HPDE6-E6E7 (cell line): ENCODE data around the gene ROBO3.

ENCODE experiments used
- DNase-seq: peaks from one replicate; pipeline ENCODE4 v3.0.0; 2011; ENCODE audit warnings: missing footprints; ENCODE audit errors: extremely low spot score

Gene ROBO3

DNA sequence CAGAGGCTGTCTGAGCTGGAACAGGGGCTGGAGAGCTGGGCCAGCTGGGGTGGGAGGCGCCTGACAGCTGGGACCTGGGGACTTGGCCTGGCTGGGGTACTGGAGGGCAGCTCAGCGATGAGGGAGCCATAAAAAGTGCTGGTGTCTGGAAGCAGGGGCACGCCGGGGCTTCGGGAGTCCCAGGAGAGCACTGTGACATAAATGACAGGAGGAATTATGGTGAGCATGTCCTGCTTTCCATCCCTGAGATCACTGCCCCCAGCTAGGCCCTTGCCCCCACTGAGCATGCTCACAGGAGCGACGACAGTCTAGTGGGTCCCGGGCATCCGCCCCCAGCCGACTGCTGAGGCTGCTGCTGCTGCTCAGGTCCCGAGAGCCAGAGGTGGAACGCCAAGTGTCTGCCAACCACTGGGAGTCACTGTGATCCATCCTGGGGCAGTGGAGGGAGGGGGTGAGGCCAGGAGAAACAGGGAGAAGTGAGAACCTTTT is 26.2 kb downstream of the ROBO3 start:
- no peak for DNase-seq

- no peak for DNase-seq
Observed at GRCh38 chr11:124892146-124892545, 26.9 kb downstream of the ROBO3 start.

DNA sequence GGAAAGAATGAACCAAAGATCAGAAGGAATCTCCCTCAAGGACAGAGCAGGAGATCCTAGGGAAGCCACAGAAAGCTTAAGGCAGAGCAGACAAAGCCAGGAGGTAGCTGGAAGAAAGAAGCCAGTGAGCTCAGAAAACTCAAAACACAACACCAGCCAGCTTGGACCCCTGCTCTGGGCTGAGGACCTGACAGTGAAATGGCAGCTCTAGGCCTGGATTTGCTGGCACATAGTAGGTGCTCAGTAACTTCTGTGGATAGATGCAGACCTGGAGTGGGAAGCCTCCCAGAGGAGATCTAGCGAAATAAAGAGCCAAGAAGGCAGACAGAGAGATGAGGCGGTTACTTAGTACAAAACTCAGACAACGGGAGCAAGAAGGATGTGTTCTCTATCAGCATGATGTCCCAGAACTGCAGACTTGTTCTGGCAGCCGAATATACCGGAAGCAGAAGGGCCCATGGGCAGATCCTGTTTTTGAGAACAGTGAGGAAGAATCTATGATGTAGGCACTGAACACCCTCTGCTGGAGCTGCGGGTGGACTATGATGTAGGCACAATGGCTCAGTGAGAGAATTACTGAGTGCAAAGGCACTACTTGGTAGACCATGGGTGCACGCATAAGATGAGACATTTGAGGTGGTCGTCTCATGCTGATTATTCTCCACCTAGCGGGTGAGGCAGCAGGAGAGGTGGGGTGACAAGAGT is 27.7 kb downstream of the ROBO3 start:
- no peak for DNase-seq

GRCh38 chr11:124893781-124894401 is 28.7 kb downstream of the ROBO3 start:
- no peak for DNase-seq

DNA sequence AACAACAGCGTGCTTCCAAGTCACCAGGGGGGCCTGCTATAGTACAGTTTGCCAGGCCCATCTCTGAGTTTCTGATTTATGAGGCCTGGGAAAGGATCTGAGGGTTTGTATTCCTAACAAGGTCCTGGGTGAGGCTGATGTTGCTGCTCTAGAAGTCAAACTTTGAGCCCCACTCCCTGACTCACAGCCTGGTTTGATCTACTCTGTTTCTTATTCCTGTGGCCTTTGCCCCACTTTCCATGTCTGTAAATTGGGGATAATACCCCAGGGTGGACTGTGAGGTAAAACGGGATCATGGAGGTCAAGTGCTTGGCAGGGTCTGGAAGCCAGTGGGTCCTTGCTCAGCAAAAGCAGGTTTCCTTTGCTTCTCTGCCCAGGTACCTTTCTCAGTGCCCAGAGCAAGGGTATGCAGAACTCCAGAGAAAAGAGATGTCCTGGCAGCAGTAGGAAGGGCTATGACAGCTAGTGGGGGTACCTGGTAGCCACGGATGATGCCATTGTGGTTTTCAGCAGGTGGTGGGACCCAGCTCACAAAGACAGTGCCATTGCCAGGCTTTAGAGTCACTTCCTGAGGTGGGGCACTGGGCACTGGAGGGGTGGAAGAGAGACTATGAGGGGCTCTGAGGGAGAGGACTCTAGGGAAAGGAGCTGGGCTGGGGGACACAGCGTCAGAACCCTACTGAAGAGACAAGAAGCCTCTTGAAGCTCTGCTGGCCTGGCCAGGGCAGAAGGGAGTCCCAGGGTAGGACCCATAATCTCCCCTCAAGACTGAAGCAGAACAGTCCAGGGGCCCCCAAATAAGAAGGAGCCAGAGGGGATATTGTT is 29.6 kb downstream of the ROBO3 start:
- no peak for DNase-seq

GRCh38 chr11:124895471-124895971 is 30.3 kb downstream of the ROBO3 start:
- no peak for DNase-seq

DNA sequence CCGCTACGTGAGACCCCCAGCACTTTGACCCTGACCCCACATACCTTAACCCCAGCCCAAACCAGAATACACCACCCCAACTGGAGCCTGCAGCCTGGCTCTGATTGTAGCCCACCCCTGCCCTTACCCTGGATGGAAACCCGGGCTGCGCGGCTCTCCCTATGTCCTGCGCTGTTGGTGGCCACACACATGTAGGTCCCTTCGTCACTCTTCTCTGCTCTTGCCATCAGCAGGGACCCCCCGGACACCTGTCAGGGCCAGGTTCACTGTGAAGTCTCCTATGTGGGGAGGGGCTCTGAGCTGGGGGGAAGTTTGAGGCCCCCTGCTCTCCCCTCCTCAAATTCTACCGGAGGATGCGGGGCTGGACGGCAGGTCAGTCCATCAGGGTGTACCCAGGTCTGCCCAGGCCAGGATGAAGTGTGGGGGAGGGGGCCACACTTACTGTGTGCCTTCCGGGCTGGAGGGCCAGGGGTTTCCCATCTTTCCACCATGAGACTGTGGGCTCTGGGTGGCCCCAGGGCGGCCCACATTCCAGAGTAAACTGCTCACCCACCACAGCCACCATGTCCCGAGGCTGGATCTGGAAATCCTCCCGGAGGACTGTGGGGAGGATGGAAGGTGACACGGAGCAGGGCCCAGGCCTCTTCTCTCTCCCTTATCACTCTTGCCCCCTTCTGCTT is 31.0 kb downstream of the ROBO3 start:
- no peak for DNase-seq

DNA sequence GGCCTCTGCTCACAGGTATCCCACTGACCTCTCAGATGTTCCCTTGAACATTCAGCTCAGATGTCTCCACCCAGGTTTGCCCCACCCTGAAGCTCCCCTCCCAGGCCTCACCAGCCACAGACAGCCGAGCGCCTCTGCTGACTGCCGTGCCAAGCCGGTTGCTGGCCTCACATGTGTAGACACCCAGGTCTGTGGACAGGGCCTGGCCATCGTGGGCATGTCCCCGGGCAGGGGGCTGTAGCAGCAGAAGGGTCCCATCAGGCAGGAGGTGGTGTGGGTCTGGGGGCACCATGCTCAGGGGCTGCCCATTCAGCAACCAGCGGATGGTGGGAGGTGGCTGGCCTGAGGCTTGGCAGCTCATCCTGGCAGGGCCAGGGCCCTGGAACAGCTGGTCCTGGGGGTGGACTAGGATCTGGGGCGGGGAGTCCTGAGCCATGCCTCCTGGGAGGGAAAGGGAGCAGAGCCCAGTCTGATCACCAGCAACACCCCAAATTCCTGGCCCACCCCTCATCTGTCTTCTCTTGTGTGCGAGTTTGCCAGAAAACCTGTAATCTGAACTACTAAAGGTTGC is 31.7 kb downstream of the ROBO3 start:
- DNase-seq, result no peak

DNA sequence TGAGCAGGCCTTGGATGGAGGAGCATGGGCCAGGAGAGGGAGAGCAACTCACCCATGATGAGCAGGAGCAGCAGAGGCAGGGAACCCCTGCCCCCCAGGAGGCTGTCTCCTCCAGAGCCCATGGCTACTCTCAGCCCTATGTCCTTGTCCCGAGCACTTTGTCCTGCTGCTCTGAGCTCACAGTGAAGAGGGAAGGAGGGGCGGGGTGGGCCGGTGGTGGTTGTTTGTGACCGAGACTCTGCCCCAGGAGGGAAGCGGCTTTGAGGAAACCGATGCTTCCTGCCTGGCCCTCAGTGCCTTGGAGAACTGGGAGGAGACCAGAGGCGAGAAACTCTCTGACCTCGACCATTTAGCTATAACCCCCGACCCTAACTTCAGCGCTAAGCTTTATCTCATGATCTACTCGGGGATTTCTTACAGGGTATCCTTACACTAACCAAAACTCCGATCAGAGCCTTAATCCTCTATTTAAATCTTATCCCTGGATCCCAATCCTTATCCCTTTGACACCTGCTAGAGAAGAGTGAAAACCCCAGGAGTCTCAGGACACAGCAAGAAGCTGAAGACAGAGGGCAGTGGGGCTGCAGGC is 32.5 kb downstream of the ROBO3 start, which contains the start of gene ROBO4:
ROBO4 (minus strand) TSS at position 192 of the 589 bp plus-strand sequence; CDS start at position 122, 70 bp downstream.
- DNase-seq, result no peak

- DNase-seq, result peak; percentile 75
Observed at GRCh38 chr11:124898263-124898680, 33.0 kb downstream of the ROBO3 start.

DNA sequence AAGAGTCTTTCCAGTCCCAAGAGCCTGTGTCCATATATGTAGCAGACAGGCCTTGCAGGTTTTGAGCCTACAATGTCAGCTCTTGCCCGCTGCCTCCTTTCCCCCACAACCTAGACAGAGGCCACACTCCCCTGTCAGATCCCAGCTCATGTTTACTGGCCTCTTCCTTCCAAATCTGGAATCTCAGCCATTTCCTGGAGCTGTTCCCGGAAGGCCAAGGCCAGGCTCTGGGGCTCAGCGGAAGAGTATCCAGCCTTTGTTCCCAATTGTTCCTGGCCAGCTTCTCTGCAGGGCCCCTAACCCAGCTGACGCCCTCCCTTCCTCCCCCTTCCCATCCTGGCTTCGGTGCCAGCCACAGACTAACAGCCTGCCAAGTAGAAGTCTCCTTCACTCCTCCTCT is 33.5 kb downstream of the ROBO3 start:
- no peak for DNase-seq

DNA sequence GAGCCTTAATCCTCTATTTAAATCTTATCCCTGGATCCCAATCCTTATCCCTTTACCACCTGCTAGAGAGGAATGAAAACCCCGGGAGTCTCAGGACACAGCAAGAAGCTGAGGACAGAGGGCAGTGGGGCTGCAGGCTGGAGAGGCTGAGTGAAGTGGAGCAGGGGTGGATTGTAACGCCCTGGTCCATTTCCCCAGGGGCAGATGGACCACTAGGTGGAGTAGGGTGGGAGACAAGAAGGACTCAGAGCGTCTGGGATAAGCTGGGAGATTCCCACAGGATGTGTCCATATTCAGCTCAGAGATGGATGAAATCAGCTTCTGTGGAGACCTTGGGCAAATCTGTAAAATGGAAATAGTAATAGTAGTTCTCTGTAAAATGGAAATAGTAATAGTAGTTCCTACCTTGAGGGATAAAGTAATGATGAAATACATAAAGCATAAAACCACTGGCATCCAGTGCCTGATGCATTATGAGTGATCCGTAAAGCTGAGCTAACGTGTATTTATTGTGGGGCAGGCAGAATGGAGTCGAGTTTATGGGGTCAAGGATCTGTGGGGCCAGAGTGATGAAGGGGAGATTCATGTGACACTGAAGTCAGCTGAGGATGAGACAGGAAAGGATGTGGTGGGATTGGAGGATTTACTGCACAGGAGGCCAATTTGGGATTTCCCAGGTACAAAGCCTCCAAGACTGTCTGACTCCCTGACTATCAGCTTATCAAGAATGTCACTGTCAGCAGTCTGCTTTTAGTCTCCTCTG is 34.3 kb downstream of the ROBO3 start:
- DNase-seq, result no peak

DNA sequence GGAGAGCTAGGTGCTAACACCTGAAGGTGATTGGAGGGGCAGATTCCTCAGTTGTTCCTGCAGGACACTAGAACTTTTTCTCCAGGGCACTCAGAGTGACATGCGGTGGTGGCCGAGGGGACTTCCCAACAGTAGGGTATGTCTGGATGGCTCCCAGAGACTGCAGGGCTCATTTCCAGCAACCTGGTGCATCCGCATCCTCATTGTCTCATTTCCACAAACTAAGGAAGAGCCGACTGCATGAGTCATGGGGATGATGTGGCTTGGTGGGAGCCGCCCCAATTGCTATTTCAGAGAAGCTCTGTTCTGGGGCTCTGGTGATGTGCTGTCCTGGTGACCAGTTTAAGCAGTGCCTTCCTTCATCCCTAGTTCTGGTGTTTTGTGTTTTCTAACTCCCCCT is 35.2 kb downstream of the ROBO3 start:
- peak; percentile 83 for DNase-seq

DNA sequence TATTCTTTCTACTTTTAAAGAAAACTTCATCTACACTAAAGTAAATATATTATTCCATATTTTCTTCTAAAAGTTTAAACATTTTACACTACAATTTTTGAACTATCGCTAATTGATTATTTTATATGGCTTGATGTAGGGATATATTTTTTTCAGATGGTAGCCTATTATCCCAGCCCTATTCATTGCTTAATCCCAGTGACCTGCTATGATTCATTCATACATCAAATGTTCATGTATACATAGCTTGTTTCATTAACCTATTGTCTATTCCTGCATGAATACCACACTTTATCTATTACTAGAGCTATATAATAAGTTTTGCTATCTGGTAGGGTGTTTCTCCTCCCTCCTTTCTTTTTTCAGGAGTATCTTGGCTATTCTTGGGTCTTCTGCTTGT is 37.4 kb downstream of the ROBO3 start:
- peak; percentile 58 for DNase-seq

DNA sequence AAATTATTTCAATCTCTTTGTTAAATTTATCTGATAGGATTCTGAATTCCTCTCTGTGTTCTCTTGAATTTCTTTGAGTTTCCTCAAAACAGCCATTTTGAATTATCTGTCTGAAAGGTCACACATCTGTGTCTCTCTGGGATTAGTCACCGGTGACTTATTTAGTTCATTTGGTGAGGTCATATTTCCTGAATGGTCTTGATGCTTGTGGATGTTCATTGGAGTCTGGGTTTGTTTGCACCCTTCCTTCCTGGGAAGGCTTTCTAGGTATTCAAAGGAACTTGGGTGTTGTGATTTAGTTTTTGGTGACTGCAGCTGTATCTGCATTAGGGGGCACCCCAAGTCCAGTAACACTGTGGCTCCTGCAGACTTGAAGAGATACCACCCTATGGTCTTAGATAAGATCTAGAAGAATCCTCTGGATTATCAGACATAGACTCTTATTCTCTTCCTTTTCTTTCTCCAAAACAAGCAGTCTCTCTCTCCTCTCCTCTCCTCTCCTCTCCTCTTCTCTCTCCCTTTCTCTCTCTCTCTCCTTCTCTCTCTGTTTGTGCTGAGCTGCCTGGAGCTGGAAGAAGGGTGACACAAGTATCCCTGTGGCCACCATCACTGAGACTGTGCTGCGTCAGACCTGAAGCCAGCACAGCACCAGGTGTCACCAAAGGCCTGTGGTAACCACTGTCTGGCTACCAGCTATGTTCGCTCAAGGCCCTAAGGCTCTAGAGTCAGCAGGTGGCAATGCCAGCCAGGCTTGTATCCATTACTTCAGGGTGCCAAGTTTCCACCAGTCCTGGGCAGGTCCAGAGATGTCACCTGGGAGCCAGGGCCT is 50.5 kb downstream of the ROBO3 start:
- DNase-seq, result no peak

DNA sequence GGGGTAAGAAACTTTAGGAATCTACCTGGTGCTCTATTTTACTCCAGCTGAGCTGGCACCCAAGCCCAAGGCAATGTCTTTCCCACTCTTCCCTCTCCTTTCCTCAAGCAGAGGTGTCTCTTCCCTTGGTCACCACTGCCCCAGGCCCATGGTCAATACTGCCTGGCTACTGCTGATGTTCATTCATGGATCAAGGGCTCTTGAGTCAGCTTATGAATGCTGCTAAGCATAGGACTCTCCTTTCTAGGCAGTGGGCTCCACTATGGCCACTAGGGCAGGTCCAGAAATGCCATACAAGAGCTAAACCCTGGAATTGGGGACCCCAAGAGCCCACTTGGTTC is 51.1 kb downstream of the ROBO3 start:
- no peak for DNase-seq

DNA sequence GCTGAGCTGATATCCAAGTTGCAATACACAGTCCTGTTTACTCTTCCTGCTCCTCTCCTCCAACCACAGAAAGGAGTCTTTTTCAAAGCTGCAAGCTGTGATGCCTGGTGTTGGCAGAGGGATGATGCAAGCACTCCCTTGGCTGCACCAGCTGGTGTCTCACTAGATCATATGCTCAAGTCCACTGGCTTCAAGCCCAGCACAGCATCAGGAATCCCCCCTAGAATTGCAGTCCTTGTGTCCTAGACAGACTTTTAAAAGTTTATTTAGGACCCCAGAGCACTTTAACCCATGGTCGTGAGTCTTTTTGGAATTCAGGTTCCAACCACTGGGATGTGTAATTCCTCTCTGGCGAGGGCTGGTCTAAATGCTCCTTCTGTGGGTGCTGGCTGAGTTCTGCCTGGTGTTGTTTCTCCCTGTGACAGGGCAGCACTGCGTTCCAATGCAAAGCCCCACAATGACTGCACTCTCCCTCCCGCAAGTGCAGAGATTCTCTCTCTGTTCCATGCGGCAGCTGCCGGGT is 51.9 kb downstream of the ROBO3 start:
- no peak for DNase-seq

GRCh38 chr11:124918950-124919349 is 53.7 kb downstream of the ROBO3 start, which contains the start of gene HEPN1:
Gene HEPN1, plus strand, starts transcription at chr11:124919250.
- no peak for DNase-seq

DNA sequence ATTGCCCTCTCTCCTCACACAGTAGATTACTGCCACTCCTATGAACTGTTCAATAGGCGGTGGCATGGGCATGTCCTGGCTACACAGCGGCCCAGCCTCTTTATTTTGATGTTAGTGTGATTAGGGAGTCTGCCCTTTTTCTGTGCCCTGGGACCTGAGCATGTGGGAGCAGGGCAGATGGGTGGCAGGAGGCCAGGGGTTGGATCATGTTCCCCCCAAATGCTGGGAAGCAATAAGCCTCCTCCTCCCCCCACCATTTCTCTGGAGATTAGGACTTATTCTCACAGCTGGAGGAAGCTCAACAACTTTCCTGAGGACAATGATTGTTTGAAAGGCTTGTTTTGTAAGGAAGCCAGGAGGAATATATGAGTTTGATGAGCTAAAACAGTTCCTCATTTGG is 54.7 kb downstream of the ROBO3 start:
- no peak for DNase-seq
